HAP-1 (cell line): ENCODE results near the gene UPF1.

ENCODE experiments used
- DNase-seq, 2 experiments: peaks; one replicate each; pipeline ENCODE4 v3.0.0-alpha.2; 2016 to 2020; ENCODE audit warnings: low spot score in 2 of 2
- H3K27me3 ChIP-seq: fragments of 250-450 bp; sonication (Bioruptor Pico); 2 replicates; pipeline ENCODE4 v1.5.1; 2020; ENCODE audit warnings: low read depth, mild to moderate bottlenecking, moderate library complexity
- H3K36me3 ChIP-seq: fragments of 250-450 bp; sonication (Bioruptor Pico); replicated peaks from 2 replicates; pipeline ENCODE4 v1.5.1; 2020; ENCODE audit warnings: mild to moderate bottlenecking
- H3K4me1 ChIP-seq: fragments of 250-450 bp; sonication (Bioruptor Pico); 2 replicates; pipeline ENCODE4 v1.5.1; 2020; ENCODE audit warnings: mild to moderate bottlenecking
- H3K4me3 ChIP-seq: fragments of 250-450 bp; sonication (Bioruptor Pico); 2 replicates; pipeline ENCODE4 v1.5.1; 2020; ENCODE audit warnings: mild to moderate bottlenecking, moderate library complexity
- H3K9me3 ChIP-seq: fragments of 250-450 bp; sonication (Bioruptor Pico); 2 replicates; pipeline ENCODE4 v1.5.1; 2020; ENCODE audit warnings: mild to moderate bottlenecking, moderate library complexity
- in situ Hi-C: fragments of 300-500 bp; cut with MboI; formaldehyde crosslinking; loops from 3 replicates; pipeline ENCODE4 v1.14.3; 2020; ENCODE audit warnings: low sequenced_read_pairs, inconsistent platforms, mixed read lengths

UPF1 gene

DNA sequence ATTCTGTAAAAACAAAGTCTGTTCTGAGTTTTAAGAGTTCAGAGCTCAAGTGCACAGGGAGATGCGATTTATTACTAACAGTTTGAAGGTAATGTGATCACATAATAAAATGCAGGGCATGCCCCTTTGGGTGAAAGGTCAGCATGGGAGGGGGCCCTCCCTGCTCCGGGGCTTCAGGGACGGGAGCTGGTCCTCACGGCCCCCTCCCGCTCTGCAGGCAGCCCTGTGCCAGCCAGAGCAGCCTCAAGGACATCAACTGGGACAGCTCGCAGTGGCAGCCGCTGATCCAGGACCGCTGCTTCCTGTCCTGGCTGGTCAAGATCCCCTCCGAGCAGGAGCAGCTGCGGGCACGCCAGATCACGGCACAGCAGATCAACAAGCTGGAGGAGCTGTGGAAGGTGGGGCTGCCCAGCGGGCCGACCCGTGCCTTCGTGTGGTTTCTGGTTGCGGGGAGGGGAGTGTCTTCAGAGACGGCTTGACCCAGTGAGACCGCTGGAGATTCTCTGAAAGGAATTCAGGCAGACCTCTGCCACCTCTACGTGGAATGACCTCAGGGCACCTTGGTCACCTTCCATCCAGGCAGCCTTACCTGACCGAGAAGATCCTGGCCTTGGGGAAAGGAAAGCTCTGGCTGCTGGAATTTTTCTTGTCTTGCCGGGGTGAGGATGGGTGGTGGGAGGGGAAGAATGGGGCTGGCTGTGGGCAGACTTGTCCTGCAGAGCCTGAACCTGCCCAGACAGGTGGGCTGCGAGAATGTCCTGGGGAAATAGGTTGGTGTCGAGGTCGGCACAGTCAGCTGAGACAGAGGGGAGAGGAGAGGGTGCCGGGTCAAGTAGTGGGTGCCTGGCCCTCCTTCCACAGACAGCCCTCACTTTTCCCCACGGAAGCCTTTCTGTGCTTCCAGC, 19.0 kb downstream of the UPF1 start:
- Histone ChIP-seq H3K4me3 (no peak overlapping the region), H3K36me3 (peaks cover 84% of the 10 kb centered on the region), H3K4me1 (no peaks in the 10 kb centered on the region), H3K9me3 (no peaks in the 10 kb centered on the region), H3K27me3 (no peaks in the 10 kb centered on the region)
- in situ Hi-C loops: loop anchor here (10.0 kb wide), 1 partner anchor 396 kb away; no protein-coding TSS in a partner anchor
- no peak for DNase-seq

DNA sequence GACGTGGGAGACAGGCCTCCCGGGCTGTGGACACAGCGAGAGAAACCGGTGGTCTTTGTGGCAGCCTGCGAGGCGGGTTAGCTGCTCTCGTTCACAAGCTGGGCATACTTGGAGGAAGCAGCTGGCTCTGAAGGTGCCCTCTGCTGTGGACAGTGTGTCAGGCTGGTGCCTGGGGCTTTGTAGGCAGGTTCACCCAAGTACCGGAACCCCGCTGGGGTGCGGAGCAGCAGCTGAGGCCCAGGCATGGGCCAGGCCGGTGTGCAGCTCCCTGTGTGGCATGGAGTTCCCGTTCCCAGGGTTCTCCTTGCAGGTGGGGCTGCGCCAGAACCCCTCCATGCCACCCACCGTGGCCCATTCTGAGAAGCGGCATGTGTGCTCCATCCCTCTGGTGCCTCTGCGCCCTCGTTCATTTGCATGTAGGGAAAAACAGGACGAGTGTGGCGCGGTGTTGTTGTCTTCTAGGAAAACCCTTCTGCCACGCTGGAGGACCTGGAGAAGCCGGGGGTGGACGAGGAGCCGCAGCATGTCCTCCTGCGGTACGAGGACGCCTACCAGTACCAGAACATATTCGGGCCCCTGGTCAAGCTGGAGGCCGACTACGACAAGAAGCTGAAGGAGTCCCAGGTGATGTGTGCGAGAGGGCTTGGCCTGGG, 20.0 kb downstream of the UPF1 start:
- no peaks in the 10 kb centered on the region for H3K4me1 ChIP-seq
- DNase-seq: no peak
- H3K4me3 ChIP-seq: no peak overlapping the region
- in situ Hi-C loops: loop anchor here (10.0 kb wide), 1 partner anchor 397 kb away; no protein-coding TSS in a partner anchor
- no peaks in the 10 kb centered on the region for H3K9me3 ChIP-seq
- H3K36me3 ChIP-seq: peaks cover 94% of the 10 kb centered on the region
- H3K27me3 ChIP-seq: no peaks in the 10 kb centered on the region

DNA sequence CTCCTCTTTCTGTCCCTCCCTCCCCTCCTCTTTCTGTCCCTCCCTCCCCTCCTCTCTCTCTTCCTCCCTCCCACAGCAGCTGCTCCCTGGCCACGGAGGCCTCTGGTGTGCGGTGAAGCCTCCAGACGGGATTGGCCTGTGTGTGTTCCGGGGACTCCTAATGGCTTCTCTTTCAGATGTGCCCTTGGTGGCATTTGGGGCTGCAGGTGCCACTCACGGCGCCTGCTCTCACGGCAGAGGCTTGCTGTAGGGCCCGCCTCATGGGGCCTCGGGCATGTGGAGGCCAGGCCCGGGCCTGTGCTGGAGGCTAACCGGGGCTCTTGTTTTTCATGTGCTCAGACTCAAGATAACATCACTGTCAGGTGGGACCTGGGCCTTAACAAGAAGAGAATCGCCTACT, 20.9 kb downstream of the UPF1 start:
- Histone ChIP-seq H3K4me1 (no peaks in the 10 kb centered on the region), H3K4me3 (no peak overlapping the region), H3K9me3 (no peaks in the 10 kb centered on the region), H3K27me3 (no peaks in the 10 kb centered on the region), H3K36me3 (peaks cover 98% of the 10 kb centered on the region)
- in situ Hi-C loops: loop anchor here (10.0 kb wide), 1 partner anchor 398 kb away; no protein-coding TSS in a partner anchor
- no peak for DNase-seq

DNA sequence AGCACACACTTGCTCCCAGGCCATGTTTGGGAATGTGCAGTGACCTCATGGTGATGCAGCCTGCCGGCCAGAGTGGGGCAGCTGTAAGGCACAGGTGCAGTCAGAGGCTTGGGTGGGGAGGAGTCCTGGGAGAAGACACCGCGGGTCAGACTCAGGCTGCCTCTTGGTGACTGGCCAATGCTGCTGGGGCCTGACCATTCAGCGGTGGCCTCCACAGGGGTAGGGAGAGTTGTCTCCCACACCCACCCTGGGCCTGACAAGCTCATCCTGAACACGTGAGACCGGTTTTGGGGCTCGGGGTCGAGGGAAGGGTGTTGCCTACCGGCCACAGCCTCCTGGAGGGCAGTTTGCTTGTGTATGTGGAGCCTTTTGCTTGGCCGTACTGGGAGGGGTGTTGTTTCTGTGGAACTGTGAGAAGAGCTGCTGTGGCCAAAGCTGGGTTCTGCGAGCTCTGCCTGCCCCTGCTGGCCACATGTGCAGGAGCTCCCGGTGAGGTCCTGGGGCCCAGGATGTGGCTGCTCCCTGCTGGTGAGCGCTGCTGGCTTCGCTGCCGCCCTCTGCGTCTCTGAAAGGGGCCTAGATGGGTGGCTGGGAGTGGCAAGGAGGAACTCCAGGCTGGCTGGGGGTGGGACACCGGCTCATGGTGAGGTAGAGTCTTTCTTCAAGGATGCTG, 22.1 kb downstream of the UPF1 start:
- Histone ChIP-seq H3K4me3 (no peak overlapping the region), H3K36me3 (peaks cover 98% of the 10 kb centered on the region), H3K9me3 (no peaks in the 10 kb centered on the region), H3K27me3 (no peaks in the 10 kb centered on the region), H3K4me1 (no peaks in the 10 kb centered on the region)
- in situ Hi-C loops: loop anchor here (10.0 kb wide), 1 partner anchor 399 kb away; no protein-coding TSS in a partner anchor
- DNase-seq: no peak

DNA sequence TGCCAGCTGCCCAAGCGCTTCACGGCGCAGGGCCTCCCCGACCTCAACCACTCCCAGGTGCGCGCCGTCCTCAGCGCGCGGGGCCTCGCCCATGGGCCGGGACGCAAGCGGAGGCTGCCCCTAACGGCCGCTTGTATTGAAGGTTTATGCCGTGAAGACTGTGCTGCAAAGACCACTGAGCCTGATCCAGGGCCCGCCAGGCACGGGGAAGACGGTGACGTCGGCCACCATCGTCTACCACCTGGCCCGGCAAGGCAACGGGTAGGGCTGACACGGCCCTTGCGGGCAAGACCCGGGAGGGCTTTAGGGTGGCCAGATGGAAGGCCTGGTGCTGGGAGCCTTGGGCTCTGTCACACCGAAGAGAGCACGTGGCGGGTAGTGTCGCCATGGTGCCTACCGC, 23.2 kb downstream of the UPF1 start:
- H3K27me3 ChIP-seq: no peaks in the 10 kb centered on the region
- in situ Hi-C loops: loop anchor here (10.0 kb wide), 1 partner anchor 400 kb away; no protein-coding TSS in a partner anchor
- DNase-seq: no peak
- H3K4me3 ChIP-seq: no peak overlapping the region
- H3K36me3 ChIP-seq: peaks cover 98% of the 10 kb centered on the region
- no peaks in the 10 kb centered on the region for H3K9me3 ChIP-seq
- no peaks in the 10 kb centered on the region for H3K4me1 ChIP-seq

DNA sequence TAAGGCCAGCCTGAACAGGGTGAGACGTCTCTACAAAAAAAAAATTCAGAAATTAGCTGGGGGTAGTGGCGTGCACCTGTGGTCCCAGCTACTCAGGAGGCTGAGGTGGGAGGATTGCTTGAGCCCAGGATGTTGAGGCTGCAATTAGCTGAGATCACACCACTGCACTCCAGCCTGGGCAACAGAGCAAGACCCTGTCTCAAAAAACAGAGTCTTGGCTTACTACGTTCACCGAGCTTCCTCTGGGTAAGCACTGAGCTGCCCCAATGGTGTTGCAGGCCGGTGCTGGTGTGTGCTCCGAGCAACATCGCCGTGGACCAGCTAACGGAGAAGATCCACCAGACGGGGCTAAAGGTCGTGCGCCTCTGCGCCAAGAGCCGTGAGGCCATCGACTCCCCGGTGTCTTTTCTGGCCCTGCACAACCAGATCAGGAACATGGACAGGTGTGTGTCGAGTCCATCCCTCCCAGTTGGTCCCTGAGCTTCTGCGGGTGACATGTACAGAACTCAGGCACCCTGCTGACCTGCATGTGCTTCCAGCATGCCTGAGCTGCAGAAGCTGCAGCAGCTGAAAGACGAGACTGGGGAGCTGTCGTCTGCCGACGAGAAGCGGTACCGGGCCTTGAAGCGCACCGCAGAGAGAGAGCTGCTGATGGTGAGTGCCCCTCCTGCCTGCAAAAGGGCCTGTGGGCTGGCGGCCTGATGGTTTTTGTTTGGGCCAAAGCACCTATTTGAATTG, 24.1 kb downstream of the UPF1 start:
- in situ Hi-C loops: loop anchor here (10.0 kb wide), 1 partner anchor 401 kb away; no protein-coding TSS in a partner anchor
- Histone ChIP-seq H3K9me3 (no peaks in the 10 kb centered on the region), H3K36me3 (peaks cover 98% of the 10 kb centered on the region), H3K4me3 (no peak overlapping the region), H3K4me1 (no peaks in the 10 kb centered on the region), H3K27me3 (no peaks in the 10 kb centered on the region)
- DNase-seq: no peak

DNA sequence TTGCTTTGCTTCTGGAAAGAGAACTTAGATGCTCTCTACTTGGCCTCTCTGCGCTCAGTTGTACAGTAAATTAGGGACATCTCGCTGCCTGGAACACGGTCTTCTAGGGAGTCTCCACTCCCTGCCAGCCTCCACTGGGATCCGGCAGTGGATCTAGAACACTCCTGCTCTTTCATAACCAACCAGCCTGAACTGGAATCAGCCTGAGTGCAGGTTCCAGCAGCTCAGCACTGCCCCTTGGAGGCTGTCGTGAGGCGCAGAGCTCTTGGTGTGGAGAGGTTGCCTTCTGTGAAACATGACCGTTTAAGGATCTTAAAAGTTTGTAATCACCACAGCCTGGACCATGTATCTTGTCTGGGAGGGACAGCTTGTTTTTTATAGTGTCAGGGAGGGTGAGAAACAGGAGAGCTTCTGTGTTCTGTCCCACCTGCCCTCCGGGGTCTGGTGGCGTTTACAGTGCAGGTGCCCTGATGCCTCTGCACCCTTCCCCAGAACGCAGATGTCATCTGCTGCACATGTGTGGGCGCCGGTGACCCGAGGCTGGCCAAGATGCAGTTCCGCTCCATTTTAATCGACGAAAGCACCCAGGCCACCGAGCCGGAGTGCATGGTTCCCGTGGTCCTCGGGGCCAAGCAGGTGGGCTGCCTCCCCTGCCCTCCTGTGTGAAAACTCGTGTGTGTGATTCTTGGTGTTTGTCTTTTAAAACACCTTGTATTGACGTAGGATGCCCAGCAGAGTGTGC, 24.8 kb downstream of the UPF1 start:
- Histone ChIP-seq H3K4me1 (no peaks in the 10 kb centered on the region), H3K4me3 (no peak overlapping the region), H3K9me3 (no peaks in the 10 kb centered on the region), H3K36me3 (peaks cover 98% of the 10 kb centered on the region), H3K27me3 (no peaks in the 10 kb centered on the region)
- DNase-seq: peak in 1 of 2 experiments; percentile 50
- in situ Hi-C loops: loop anchor here (10.0 kb wide), 1 partner anchor 402 kb away; no protein-coding TSS in a partner anchor

DNA sequence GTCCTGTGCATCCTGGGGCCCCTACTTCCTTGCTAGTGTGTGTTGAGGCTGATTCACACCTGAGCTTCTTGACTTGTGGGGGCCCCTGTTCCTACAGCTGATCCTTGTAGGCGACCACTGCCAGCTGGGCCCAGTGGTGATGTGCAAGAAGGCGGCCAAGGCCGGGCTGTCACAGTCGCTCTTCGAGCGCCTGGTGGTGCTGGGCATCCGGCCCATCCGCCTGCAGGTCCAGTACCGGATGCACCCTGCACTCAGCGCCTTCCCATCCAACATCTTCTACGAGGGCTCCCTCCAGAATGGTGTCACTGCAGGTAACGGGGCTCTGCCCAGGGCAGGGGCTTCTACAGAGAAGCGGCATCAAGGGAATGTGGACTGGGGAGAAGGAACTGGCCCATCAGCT, 25.5 kb downstream of the UPF1 start:
- Histone ChIP-seq H3K4me3 (no peak overlapping the region), H3K9me3 (no peaks in the 10 kb centered on the region), H3K36me3 (peaks cover 98% of the 10 kb centered on the region), H3K4me1 (no peaks in the 10 kb centered on the region), H3K27me3 (no peaks in the 10 kb centered on the region)
- in situ Hi-C loops: loop anchor here (10.0 kb wide), 1 partner anchor 402 kb away; no protein-coding TSS in a partner anchor
- no peak for DNase-seq

DNA sequence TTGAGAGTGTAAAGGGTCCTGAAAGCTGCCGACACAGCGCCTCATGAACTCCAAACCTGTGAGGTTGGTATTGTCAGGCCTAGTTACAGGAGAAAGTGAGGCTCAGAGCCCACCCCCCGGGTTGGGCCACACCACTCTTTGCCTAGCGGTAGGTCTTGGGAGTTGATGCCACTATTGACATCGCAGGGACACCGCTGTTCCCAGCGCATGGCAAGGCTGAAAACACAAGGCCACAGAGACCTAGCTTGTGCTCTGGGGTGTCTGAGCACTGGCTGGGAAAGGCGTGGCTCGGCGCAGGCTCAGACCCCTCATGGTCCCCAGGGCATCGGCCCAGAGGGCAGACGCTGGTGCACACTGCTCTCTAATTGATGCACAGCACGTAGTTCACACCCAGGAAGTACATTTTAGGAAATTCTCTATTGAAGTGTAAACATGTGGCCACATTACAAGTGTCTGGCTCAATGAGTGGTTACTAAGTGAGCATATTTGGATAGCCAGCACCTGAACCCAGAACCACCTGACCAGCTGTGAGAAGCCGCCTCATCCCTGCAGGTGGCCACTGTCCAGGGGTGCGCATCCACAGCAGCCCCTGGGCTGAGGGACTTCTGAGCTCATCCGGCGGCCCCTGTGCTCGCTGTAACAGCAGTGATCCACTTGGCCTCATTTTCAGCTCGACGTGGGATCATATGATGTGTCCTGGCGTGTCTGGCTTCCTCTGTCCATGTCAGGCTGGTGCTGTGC, 27.3 kb downstream of the UPF1 start:
- no peak overlapping the region for H3K4me3 ChIP-seq
- no peaks in the 10 kb centered on the region for H3K4me1 ChIP-seq
- H3K36me3 ChIP-seq: peaks cover 97% of the 10 kb centered on the region
- H3K27me3 ChIP-seq: no peaks in the 10 kb centered on the region
- no peak for DNase-seq
- no peaks in the 10 kb centered on the region for H3K9me3 ChIP-seq
- in situ Hi-C loops: loop anchor here (10.0 kb wide), 1 partner anchor 404 kb away; no protein-coding TSS in a partner anchor

DNA sequence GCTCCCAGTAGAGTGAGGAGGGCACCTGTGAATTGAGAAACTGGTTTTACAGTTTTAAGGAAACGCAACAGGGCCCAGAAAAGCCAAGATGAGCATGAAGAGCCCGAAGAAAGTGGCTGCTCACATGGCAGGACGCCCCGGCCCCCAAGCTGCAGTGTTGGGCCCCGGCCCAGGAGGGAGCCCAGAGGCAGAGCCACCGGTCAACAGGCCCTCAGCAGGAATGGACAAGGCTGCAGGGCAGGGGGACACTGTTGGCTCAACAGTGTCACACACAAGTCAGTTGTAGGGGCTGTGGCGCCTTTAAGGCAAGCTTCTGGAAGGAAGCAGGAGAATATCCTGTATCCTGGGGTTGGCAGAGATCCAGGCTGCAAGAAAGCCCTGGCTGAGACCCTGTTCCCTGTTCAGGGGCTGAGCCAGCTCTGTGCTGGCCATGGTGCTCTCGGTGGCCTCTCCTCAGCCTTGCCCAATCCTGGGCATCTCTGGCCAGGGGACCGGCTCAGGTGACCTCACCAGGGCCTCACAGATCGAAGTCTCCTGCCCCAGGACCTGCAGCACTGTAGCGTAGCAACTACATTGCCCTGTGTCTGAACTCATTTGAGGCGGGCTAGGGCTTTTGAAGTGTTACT, 28.0 kb downstream of the UPF1 start:
- in situ Hi-C loops: loop anchor here (10.0 kb wide), 1 partner anchor 405 kb away; no protein-coding TSS in a partner anchor
- DNase-seq: no peak
- H3K36me3 ChIP-seq: peaks cover 92% of the 10 kb centered on the region

DNA sequence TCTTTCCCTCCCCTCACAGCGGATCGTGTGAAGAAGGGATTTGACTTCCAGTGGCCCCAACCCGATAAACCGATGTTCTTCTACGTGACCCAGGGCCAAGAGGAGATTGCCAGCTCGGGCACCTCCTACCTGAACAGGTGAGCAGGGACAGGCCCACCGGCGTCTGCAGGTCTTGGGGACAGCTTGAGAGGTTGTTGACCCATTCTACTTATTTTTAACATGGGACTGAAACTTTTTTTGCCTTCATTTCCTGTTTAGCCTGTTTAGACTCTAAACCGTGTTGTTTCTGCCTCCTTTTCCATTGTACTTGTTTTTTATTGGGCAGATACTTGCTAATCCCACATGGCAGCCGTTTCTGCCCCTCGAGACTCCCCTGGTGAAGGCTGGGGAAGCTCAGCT, 28.5 kb downstream of the UPF1 start:
- Histone ChIP-seq H3K4me3 (no peak overlapping the region), H3K4me1 (no peaks in the 10 kb centered on the region), H3K36me3 (peaks cover 89% of the 10 kb centered on the region), H3K9me3 (no peaks in the 10 kb centered on the region), H3K27me3 (no peaks in the 10 kb centered on the region)
- no peak for DNase-seq
- in situ Hi-C loops: no loop called here

More for the DNA sequence above, 28.0 kb downstream of the UPF1 start:
- no peaks in the 10 kb centered on the region for H3K27me3 ChIP-seq
- no peaks in the 10 kb centered on the region for H3K9me3 ChIP-seq
- no peak overlapping the region for H3K4me3 ChIP-seq
- H3K4me1 ChIP-seq: no peaks in the 10 kb centered on the region

DNA sequence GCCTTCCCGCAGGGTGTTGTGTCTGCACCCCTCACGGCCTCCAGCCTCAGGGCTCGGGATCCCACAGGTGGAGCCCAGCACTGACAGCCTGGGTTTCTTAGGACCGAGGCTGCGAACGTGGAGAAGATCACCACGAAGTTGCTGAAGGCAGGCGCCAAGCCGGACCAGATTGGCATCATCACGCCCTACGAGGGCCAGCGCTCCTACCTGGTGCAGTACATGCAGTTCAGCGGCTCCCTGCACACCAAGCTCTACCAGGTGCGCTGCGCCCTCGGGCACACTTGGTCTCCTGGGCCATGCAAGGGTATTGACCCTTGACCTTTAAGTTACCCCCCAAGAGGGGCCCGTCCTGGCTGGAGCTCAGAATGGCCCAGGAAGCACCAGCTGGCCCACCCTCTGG, 29.0 kb downstream of the UPF1 start:
- Histone ChIP-seq H3K9me3 (no peaks in the 10 kb centered on the region), H3K4me3 (no peak overlapping the region), H3K27me3 (no peaks in the 10 kb centered on the region), H3K4me1 (no peaks in the 10 kb centered on the region), H3K36me3 (peaks cover 89% of the 10 kb centered on the region)
- in situ Hi-C loops: no loop called here
- no peak for DNase-seq
